ENCODE results near the gene HOMER3. TPM values are rescaled to one million over a fixed set of nuclear protein-coding genes. Genes with fewer than 3 reads are reported as not detected.

The HOMER3 gene
- total RNA-seq, 1 donor from 2014 or later = 54.8 TPM

DNA sequence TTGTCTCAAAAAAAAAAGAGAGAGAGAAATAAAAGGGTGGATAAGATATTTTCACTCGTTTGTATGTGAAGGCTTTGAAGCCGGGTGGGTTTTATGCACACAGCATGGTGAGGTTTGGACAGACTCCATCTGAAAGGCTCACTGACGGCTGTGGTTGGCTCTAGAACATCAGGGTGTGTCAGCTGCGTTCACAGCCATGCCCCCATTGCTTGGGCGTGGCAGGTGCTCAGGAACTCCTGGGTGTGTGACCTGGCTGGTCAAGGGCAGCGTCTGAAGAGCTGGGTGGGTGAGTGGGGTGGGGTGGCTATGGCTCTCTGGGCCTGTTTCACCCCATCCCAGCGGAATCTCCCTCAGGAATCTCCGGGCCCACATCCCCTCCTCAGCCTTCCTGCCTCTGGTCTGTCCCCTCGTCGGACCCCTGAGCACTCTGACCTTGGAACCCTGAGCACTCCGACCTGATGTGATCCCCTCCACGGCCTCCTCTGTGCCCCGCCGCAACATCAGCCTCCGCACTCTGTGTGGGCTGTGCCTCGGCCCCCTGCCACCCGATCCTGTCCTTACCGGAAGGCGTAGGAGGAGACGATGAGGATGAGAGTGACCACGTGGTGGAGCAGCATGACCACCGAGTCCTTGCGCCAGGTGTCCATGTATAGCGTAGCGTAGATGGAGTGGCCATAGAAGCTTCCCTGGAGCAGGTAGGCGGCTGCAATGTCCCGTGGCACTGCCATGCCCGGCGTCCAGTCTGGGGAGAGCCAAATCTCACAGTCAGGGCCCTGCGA, 57.3 kb downstream of the HOMER3 start:
- Histone ChIP-seq H3K9ac (ENCODE audit: low read depth in 1 of 3, low read length in 3 of 3) (no peak overlapping the region), H3K36me3 (ENCODE audit: control insufficient read depth in 3 of 3, insufficient read depth in 3 of 3, low read length in 3 of 3) (peaks cover 8 to 21% (median 9%) of the 10 kb centered on the region in 3 donors), H3K9me3 (ENCODE audit: control insufficient read depth in 3 of 3, low read length in 3 of 3) (no peaks in the 10 kb centered on the region), H3K4me1 (ENCODE audit: control insufficient read depth in 3 of 3, insufficient read depth in 3 of 3, low read length in 3 of 3) (no peaks in the 10 kb centered on the region), H3K27ac (ENCODE audit: low read depth, low read length) (no peak overlapping the region), H3K27me3 (ENCODE audit: control insufficient read depth in 3 of 3, insufficient read depth in 3 of 3, low read length in 3 of 3) (no peaks in the 10 kb centered on the region), H3K4me3 (ENCODE audit: low read length in 3 of 3) (no peak overlapping the region)

DNA sequence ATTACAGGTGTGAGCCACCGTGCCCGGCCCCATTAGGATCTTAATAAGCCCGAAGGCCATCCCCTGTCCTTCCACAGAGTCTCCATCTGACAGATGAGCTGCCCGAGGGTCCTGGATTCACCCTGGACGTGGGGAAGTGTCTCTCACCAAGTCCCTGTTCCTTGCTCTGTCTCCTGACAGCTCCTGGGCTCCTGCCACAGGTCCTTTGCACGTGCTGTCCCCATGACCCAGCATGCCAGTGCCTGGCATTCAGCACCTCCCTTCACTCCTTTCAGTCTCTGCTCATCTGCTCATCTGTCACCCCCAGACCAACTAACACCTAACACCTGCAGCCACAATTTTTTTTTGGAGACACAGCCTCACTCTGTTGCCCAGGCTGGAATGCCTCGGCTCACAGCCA, 59.5 kb downstream of the HOMER3 start:
- Histone ChIP-seq H3K4me3 (ENCODE audit: low read length in 3 of 3) (no peak overlapping the region), H3K27me3 (ENCODE audit: control insufficient read depth in 3 of 3, insufficient read depth in 3 of 3, low read length in 3 of 3) (no peaks in the 10 kb centered on the region), H3K27ac (ENCODE audit: low read depth, low read length) (no peak overlapping the region), H3K4me1 (ENCODE audit: control insufficient read depth in 3 of 3, insufficient read depth in 3 of 3, low read length in 3 of 3) (no peaks in the 10 kb centered on the region), H3K36me3 (ENCODE audit: control insufficient read depth in 3 of 3, insufficient read depth in 3 of 3, low read length in 3 of 3) (peaks cover 16 to 38% (median 17%) of the 10 kb centered on the region in 3 donors), H3K9ac (ENCODE audit: low read depth in 1 of 3, low read length in 3 of 3) (no peak overlapping the region), H3K9me3 (ENCODE audit: control insufficient read depth in 3 of 3, low read length in 3 of 3) (peaks cover 0 to 3% (median 0%) of the 10 kb centered on the region in 3 donors)

DNA sequence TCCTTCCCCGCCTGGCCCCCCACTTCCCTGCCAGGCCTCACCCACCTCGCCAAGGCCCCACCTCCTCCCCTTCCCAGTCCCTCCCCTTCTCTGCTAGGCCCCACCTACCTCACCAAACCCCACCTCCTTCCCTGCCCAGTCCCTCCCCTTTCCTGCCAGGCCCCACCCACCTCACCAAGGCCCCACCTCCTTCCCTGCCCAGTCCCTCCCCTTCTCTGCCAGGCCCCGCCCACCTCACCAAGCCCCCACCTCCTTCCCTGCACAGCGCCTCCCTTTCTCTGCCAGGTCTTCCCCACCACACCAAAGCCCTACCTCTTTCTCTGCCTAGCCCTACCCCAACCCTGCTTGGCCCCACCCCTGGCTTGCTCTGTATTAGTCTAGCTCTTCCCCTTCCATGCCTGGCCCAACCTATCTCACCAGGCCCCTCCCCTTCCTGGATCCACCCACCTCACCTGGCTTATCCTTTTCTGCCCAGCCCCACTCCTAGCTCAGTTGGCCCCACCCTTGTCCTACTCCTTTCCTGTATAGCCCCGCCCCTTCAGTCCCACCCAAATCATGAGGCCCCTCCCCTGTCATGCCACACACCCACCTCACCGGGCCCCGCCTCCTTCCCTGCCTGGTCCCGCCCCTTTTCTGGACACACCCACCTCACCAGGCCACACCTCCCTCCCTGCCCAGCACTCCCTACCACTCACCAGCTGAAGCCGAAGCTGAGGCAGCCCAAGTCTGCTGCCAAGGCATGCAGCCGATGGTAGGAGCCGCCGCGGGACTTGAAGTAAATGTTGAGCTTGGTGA, 61.2 kb downstream of the HOMER3 start:
- H3K36me3 ChIP-seq (ENCODE audit: control insufficient read depth in 3 of 3, insufficient read depth in 3 of 3, low read length in 3 of 3) = peaks cover 15 to 38% (median 17%) of the 10 kb centered on the region in 3 donors
- no peak overlapping the region for H3K27ac ChIP-seq (ENCODE audit: low read depth, low read length)
- H3K9ac ChIP-seq (ENCODE audit: low read depth in 1 of 3, low read length in 3 of 3) = no peak overlapping the region
- H3K4me1 ChIP-seq (ENCODE audit: control insufficient read depth in 3 of 3, insufficient read depth in 3 of 3, low read length in 3 of 3) = no peaks in the 10 kb centered on the region
- H3K9me3 ChIP-seq (ENCODE audit: control insufficient read depth in 3 of 3, low read length in 3 of 3) = peaks cover 0 to 3% (median 0%) of the 10 kb centered on the region in 3 donors
- H3K27me3 ChIP-seq (ENCODE audit: control insufficient read depth in 3 of 3, insufficient read depth in 3 of 3, low read length in 3 of 3) = no peaks in the 10 kb centered on the region
- no peak overlapping the region for H3K4me3 ChIP-seq (ENCODE audit: low read length in 3 of 3)

Other genes with a start within 250 kb of the HOMER3 start
- 15.7 TPM for gene COMP, start 149.9 kb downstream of the HOMER3 start, total RNA-seq
- 30.8 TPM for gene UPF1, start 109.3 kb downstream of the HOMER3 start, total RNA-seq
- gene CERS1, start 45.1 kb downstream of the HOMER3 start, total RNA-seq = 17.7 TPM
- gene COPE, start 21.8 kb downstream of the HOMER3 start, total RNA-seq = 67.8 TPM
- gene DDX49, start 21.5 kb downstream of the HOMER3 start, total RNA-seq = 35.0 TPM
- gene SUGP2, start 92.3 kb upstream of the HOMER3 start, total RNA-seq = 19.8 TPM
- 27.1 TPM for gene ARMC6, start 92.4 kb upstream of the HOMER3 start, total RNA-seq
- gene SLC25A42, start 122.8 kb upstream of the HOMER3 start, total RNA-seq = 7.8 TPM
- 11.0 TPM for gene TMEM161A, start 197.3 kb upstream of the HOMER3 start, total RNA-seq
- not detected for gene MEF2B, start 229.0 kb upstream of the HOMER3 start, total RNA-seq

Measured in skeletal muscle tissue (tissue), 4 donors.